Measurements from ENCODE around the gene PRR33. TPM values are rescaled to one million over a fixed set of nuclear protein-coding genes. Genes with fewer than 3 reads are reported as not detected.
A peak's percentile ranks its signal among the peaks of the same experiment; 100 is the strongest.

The PRR33 gene
- total RNA-seq, 1 donor from 2014 or later: not detected

- DNase-seq (ENCODE audit: low spot score in 2 of 2) (peak in 1 of 2 donors; percentile 24), FAIRE-seq (no peak)
Observed at GRCh38 chr11:1918436-1919315, 27.0 kb upstream of the PRR33 start.

GRCh38 chr11:1917523-1918435, 26.1 kb upstream of the PRR33 start:
- FAIRE-seq (no peak), DNase-seq (ENCODE audit: low spot score in 2 of 2) (peak in 1 of 2 donors; percentile 17)

GRCh38 chr11:1916986-1917522, 25.4 kb upstream of the PRR33 start:
- DNase-seq (ENCODE audit: low spot score in 2 of 2): peak in 1 of 2 donors; percentile 20
- FAIRE-seq: no peak

GRCh38 chr11:1916132-1916985, 24.7 kb upstream of the PRR33 start:
- FAIRE-seq (no peak), DNase-seq (ENCODE audit: low spot score in 2 of 2) (peak in 1 of 2 donors; percentile 14)

- FAIRE-seq: no peak
Observed at GRCh38 chr11:1915795-1916131, 24.1 kb upstream of the PRR33 start.

GRCh38 chr11:1913271-1914060, 21.8 kb upstream of the PRR33 start:
- no peak for FAIRE-seq
- no peak for DNase-seq (ENCODE audit: low spot score in 2 of 2)

More at GRCh38 chr11:1915795-1916131, 24.1 kb upstream of the PRR33 start:
- DNase-seq (ENCODE audit: low spot score in 2 of 2): no peak

GRCh38 chr11:1912289-1912878, 20.7 kb upstream of the PRR33 start:
- DNase-seq (ENCODE audit: low spot score in 2 of 2): no peak
- FAIRE-seq: no peak

GRCh38 chr11:1909524-1909923, 17.8 kb upstream of the PRR33 start:
- FAIRE-seq: no peak
- no peak for DNase-seq (ENCODE audit: low spot score in 2 of 2)

- DNase-seq (ENCODE audit: low spot score in 2 of 2): no peak
- FAIRE-seq: no peak
Observed at GRCh38 chr11:1908618-1909017, 16.9 kb upstream of the PRR33 start.

- no peak for DNase-seq (ENCODE audit: low spot score in 2 of 2)
- no peak for FAIRE-seq
Observed at GRCh38 chr11:1906611-1907423, 15.1 kb upstream of the PRR33 start.

GRCh38 chr11:1906181-1906580, 14.5 kb upstream of the PRR33 start:
- FAIRE-seq (no peak), DNase-seq (ENCODE audit: low spot score in 2 of 2) (no peak)

GRCh38 chr11:1899686-1900085, 8.0 kb upstream of the PRR33 start:
- DNase-seq (ENCODE audit: low spot score in 2 of 2) (no peak), FAIRE-seq (no peak)

- DNase-seq (ENCODE audit: low spot score in 2 of 2): no peak
- no peak for FAIRE-seq
Observed at GRCh38 chr11:1899090-1899489, 7.4 kb upstream of the PRR33 start.

GRCh38 chr11:1896923-1897322, 5.2 kb upstream of the PRR33 start:
- FAIRE-seq: no peak
- no peak for DNase-seq (ENCODE audit: low spot score in 2 of 2)

- no peak for DNase-seq (ENCODE audit: low spot score in 2 of 2)
- FAIRE-seq: no peak
Observed at GRCh38 chr11:1896468-1896867, 4.8 kb upstream of the PRR33 start.

GRCh38 chr11:1894759-1895158, 3.1 kb upstream of the PRR33 start:
- DNase-seq (ENCODE audit: low spot score in 2 of 2): no peak
- no peak for FAIRE-seq

GRCh38 chr11:1893581-1894359, 2.1 kb upstream of the PRR33 start:
- FAIRE-seq: no peak
- no peak for DNase-seq (ENCODE audit: low spot score in 2 of 2)

All from frontal cortex (tissue), 4 donors.